Fibroblast of skin of right biceps (primary cell): Measurements from ENCODE around the gene EZR.

Experiments
- DNase-seq: peaks from one replicate; pipeline ENCODE4 v3.0.0-alpha.2; 2013

Gene EZR

DNA sequence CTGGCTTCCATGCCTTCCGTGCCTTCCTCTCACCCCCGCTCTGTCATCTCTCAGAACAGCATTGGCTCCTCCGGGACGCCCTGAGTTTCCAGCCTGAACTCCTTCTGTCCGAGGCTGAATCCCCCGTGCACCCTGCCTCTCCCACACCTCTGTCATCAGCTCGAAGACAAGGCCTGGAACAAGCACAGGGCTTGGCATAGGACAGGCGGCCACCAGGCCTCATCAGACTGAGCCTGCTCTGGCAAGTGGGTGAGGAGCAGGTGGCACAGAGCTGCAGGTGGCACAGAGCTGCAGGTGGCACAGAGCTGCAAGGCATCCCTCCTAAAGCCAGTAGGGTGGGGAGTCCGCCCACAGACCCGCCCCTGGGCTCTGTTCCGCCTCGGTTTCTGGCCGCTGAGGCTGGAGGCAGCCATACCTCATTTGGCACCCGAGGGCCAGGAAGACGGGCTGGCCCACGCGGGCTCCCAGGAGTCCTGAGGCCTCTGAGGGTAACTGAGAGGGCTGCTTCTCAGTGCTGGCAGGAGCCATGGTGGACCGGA lies 60.2 kb downstream of the EZR start:
- DNase-seq, result no peak

DNA sequence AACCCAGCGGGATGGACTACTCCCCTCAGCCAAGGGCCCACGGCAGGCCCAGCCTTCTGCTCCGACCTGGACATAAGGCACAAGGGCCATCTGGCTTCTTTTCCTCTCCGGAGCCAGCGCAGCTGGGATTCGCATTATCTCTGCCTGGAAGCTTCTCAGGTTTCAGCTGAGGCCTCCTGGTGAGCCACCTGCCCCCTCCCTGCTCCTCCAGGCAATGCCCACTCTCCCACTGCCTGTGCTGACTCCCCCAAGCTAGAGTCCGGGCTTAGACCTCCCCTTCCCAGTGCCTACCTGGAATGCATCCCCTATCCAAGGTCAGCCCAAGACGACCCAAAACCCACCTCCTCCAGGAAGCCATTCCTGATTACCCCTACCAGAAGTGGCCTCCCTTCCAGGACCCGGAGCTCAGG lies 60.7 kb downstream of the EZR start:
- no peak for DNase-seq

DNA sequence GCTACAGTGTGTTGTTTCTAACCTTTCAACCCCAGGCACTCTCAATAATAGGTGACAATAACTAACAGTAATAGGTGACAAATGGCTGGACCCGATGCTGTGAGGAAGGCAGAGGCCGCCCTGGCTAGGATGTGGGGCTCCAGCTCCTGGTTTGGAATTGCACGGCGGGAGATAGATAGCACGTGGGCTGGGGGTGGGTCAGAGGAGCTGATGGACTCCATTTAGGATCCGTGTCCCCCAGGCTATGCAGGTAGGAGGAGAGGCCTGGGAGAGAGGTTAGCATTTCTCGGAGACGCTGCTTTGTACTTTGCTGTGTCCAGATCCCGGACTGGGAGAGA lies 61.4 kb downstream of the EZR start:
- DNase-seq, result no peak

DNA sequence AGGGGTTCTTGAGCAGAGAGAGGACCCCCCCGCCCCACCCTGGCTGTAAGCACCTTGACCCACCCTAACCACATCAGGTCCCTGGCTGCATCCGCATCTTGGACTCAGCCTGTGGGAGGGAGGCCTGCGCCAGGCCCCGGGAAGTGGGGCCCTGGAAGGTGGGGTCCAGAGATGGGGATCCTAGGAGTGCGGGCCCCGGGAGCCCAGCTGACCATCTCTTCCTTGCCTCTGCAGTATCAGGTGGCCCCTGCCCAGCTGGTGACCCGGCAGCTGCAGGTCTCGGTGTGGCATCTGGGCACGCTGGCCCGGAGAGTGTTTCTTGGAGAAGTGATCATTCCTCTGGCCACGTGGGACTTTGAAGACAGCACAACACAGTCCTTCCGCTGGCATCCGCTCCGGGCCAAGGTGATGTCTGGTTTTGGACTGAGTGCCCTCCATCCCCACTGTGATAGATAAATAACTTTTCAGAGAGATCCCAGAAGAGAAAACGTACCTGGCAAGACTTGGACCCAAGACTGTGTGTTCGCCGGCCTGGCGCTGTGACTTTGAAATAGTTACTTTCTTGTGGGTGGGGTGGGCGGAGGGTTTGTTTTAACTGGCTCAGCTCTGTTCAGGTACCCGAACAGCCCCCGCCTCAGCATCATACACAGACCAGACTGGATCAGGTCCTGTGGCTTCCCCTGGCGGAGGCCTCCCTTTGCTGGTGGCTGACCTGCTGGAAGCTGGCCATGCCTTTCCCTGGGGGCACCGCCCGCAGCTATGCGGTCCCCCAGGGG lies 62.0 kb downstream of the EZR start:
- no peak for DNase-seq

DNA sequence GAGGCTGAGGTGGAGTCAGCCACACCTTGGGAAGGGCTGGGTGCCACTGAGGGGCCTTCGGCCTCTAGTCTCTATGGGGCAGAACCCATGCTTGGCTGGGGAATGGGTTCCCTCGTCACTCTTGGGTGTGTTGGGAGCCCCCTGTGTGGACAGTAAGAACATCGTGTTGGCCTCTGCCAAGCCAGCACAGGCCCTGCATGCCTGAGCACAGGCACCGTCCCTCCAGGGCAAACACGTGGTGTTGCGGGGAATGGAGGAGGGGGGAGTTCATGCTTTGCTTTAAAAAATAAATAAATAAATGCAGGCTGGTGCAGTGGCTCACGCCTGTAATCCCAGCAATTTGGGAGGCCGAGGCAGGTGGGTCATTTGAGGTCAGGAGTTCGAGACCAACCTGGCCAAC lies 63.0 kb downstream of the EZR start:
- no peak for DNase-seq

DNA sequence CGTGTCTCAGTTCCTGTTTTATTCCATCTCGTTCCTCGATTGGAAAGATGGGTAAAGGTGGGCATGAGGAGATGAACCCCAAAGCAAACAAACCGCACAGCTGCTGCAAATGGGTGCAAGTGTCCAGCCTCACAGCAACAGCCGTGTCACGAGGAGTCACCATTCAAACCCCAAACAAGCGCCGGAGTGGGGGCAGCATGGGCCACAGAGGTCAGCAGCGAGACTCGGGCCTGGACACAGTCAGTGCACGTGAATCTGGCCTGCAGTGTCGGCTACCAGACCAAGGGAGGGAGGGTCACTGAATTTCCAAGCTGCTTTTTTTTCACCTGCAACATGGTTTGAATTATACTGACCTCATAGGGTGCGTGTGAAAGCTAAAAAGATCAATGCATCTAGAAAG lies 63.5 kb downstream of the EZR start:
- no peak for DNase-seq

DNA sequence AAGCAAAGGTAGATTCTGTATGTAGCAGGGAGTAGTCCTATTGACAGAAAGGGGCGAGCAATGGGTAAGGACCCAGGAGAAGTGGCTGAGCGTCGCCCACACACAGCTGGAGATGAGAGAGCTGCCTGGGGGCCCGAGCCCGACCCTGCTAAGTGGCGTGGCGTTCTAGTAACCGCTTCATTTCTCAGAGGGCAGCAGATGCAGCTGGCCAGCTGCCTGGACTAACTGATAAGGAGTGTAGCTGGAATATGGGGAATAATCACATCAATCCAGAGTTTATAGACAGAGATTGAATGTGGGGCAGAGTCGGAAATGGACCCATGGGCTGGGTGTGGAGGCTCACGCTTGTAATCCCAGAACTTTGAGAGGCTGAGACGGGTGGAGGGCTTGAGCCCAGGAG lies 64.4 kb downstream of the EZR start:
- no peak for DNase-seq

DNA sequence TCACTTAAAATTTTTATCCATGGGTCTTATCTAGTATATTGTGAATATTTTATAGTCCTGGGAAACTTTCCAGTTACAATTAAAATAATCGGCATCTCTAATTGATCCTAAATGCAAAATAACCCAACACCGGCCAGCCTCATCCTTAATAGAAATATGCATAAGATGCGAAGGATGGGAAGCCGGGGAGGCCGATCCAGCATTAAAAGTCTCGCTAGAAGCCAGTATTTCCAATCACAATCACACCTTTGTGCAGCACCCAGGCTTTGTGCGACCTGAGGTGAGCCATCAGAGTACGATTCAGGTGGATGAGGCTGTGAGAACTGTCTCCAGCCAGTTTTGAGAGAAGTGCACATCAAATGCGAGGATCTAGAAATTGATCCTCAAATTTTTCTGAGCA lies 65.4 kb downstream of the EZR start:
- no peak for DNase-seq

DNA sequence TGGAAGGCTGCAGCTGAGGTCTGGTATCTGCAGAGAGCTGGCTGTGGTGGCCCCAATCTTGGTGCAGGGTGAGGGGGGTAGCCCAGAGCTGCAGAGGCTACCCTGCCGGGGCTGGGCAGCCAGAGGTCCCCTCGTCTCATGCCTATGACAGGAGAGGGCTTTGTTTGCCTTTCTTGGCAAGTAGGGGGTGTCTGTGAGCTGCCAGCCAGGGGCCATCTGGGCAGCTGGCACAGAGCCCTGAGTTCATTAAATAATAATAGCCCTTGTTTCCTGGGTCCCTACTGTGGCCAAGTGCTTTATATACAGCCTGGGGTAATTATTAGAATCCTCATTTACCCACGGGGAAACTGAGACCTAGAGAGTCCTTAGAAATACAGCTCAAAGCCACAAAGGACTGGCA lies 66.6 kb downstream of the EZR start:
- no peak for DNase-seq

DNA sequence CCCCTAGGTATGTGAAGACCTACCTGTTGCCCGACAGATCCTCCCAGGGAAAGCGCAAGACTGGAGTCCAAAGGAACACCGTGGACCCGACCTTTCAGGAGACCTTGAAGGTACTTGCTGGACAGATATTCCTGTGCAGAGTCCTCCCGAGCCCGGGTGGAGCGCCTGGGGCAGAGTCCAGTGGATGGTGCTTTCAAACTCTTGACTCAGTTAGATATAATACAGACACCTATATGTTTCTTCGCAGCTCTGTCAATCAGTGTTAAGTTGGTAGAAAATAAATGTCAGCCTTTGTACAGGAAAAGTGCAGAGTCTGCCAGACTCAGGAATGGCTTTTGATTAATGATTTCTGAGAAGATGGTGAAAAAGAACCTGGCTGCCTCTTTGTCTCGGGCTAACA lies 67.2 kb downstream of the EZR start:
- DNase-seq, result no peak

DNA sequence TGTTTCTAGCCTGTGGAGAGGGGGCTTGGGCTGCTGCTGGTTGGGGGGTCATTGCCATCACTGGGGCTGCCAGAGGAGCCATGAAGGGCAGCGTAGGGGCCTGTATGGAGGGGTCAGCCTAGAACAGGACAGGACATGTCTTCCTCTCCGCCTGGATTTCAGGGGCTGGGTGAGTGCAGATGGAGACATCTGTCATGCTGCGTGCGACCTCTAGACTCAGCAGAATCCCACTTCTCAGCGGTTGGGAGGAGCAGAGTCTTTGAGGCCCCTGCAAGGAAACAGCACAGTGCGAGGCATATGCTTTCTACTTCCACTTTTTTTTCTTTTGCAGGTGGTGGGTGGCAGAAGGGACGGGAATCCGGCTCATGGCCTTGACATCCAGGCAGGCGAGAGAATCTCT lies 67.9 kb downstream of the EZR start:
- no peak for DNase-seq

DNA sequence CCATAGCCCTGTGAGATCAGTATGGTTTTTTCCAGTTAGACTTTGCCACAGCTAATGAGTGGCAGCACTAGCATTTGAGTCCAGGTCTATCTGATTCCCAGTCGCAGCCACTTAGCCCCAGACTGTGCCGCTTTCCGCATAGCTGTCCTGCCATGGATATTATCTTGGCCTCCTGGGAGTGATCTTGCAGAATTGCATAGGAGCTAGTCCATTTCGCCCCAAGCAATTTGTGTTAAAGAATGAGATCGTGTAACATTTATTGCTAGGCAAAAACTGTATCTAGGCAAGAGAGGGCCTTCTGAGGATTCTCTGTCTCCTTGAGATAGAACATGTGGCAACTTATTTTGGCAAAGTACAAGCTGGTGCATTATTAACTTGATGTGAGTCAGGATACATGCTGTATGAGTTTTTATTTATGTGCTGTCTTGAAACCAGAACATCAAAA lies 74.2 kb downstream of the EZR start:
- DNase-seq, result no peak

DNA sequence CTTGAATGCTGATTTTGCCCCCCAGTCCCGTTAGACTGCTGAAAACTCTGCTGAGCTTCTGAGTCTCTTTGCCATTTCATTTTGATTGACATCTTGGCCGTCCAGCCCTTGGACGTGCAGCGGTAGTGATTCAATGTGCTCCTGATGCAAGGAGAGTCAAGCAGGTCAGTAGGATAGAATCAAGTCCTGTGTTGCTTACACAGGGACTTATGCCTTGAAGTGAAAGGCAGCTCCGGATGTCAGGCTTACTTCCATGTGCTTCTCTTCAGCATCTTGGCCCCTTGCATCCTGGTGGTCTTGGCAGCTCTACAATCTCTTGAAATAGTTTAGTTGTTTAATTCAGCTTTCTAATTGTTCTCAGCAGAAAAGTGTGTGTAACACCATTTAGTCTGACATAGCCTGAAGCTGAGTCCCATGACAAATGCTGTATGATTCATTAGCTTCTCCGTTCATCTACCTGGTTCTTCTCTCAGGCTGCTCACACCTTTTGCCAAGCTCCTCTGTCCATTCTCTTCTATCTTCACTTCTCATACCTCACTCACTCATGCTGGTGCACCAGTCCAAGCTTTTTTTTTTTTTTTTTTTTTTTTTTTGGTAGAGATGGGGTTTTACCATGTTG lies 76.0 kb downstream of the EZR start:
- DNase-seq, result no peak

DNA sequence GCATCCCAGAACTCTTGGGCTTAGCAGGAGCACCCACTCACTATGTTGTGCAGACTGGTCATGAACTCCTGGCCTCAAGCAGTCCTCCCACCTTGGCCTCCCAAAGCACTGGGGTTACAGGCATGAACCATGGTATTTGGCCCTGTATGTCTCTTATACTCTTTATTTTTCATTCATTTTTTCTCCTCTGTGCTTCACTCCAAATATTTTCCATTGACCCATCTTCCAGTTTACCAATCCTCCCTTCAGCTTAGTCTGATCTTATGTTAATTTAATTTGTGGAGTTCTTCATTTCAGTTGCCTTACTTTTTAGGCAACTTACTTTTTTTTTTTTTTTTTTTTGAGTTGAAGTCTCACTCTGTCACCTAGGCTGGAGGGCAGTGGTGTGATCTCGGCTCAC lies 79.5 kb downstream of the EZR start:
- no peak for DNase-seq

DNA sequence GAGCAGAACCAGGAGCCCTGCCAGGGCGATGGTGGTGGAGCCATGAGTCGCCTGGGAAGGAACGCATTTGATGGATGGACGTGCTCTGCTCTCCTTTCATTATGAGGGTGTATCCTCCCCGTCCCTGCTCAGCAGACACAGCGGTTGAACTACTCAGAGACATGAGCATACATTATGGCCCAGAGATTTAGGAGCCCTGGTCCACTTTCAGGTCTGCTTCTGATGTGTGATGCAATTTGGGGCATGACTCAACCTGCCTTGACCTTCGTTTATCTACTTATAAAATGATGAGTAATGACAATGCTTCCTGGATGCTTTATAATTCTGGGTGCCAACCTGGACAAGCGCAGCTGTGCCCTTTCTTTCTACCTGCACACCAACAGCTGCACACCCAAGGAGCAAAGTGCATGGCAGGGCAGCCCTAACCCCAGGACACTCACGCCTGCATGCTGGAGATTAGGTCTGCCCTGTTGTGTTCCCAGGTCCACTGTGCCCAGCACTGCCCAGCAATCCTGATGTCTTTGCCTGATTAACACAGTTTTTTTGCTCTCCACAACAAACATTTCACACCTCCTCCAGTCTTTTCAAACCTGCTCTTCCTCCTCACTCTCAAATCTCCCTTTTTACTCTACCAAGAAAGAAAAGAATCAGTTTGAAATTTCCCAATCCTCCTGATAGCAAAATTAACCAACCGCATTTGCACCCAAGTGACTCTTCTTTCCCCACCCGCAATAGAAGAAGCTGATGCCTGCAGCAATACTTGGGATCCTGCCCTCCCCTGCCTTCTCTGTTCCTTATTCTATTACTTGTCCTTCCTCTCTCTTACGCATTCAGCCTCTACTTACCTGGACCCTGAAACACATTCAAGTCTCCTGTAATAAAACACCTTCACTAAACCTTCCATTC lies 81.2 kb downstream of the EZR start:
- DNase-seq, result peak; percentile 41

DNA sequence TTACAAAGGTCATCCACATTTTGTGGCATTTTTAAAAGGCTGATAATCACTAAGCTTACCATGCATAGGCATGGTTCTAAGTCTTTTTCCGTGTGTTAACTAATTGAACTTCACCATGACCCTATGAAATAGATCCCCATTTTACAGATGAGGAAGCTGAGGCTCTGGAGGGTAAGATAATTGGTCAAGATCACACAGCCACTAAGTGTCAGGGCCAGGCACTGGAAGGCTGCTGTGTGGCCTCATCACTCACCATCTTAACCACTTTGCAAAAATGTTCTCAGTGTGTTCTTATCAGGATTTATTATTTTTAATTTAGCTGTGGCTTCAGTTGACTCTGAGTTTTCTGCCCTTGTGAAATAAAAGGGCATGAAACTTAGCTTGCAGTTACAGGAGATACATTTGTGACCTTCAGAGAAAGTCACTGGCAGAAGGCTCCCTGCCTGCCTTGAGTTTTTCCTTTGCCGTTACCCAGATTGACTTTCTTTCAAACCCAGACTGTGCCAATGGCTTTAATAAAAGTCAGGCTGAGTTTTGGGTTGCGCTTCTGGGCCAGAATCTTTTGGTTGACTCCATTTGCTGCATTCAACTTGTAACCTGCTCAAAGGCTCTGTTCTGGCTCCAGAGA lies 82.0 kb downstream of the EZR start:
- no peak for DNase-seq

DNA sequence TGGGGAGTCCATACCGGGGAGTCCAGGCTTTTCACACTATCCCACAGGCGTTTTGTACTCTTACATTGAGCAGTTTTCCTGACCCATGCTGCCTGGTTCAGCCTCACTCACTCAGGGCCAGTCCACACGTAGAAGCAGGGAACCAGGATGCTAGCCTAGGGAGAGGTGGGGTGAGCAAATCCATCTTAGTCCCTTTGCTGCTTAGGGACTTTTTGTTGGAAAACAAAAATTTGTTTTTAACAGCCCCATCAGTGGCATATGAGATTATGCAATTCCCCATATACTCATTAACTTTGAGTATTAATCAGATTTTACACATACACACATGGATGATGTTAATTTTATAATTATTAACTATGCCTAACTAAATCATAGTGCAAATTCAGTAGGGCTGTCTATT lies 84.2 kb downstream of the EZR start:
- DNase-seq, result no peak

DNA sequence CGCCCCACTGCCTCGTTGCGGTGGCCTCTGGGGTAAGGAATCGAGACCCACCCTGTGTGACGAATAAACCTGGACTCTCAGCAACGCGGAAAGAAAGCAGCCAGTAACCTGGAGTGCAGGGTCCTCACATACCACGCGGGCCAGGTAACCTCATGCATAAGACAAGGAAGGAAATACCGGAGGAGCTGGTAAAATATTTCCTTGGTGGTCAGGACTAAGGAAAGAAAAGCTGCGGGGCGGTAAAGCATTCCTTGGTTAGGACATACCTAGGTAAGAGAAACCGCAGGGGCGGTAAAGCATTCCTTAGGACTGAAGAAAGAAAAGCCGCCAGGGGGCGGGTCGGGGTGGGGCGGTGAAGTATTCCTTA lies 88.6 kb downstream of the EZR start:
- no peak for DNase-seq

DNA sequence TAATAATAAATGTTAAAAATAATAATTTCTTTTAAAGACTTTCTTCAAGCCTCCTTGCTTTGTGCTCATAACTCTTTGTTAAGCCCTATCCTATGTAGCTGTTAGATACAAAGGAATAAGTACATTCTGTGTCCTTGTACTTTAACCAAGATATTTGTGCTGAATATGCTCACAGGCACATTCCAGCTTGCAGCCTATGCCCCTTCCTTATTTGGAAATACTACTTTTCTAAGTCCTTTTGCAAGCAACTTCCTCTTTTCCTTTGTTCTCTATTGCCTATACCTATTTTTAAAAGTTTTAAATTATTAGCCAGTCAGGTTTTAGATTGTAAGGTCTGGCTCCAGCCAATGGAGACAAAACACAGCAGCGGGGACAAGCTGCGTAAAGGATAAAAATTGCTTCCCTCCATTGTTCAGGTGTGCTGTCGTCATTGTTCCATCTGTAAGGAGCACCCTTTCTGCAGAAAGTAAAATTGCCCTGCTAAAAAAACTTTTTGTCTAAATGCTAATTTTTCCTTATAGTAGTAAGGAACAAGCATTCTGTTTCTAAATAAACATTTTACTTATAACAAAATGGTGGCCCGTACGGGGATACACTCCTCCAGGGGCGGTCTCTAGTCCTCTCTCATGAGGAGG lies 89.1 kb downstream of the EZR start:
- no peak for DNase-seq

DNA sequence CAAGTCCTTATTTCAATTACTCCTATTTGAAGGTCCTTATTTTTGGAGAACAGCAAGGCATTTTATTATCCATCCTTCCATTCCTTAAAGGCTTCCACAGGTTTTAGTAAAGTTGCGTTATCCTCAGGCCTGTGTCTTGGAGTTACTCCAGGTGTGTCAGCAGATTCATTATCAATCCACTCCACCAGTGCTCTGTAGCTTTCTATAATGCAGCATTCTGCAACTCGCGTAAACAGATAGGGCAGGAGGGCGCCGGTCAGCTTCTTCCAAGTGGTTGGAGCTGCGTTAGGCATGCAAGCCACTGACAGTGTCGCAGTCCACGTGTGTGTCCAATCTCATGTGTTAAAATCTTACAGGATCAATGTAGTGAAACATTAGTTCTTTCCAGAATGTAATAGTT lies 93.5 kb downstream of the EZR start:
- DNase-seq, result no peak

DNA sequence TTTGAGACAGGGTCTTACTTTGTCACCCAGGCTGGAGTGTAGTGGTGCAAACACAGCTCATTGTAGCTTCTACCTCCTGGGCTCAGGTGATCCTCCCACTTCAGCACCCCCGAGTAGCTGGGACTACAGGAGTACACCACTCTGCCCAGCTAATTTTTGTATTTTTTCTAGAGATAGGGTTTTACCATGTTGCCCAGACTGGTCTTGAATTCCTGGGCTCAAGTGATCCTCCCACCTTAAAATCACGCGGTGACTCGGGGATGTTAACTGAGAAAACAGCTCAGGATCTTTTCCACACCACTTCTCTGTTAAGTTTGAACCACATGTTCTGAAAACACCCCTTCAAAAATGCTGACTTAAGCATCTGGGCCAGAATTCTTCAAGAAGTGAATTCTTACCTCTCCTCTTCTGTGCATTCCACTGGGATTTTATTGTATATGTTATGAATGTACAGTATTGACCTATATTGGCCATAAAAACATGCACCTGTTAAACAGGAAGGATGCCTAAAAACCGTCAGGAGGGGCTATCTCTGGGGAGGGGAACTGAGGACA lies 96.9 kb downstream of the EZR start:
- DNase-seq, result no peak

DNA sequence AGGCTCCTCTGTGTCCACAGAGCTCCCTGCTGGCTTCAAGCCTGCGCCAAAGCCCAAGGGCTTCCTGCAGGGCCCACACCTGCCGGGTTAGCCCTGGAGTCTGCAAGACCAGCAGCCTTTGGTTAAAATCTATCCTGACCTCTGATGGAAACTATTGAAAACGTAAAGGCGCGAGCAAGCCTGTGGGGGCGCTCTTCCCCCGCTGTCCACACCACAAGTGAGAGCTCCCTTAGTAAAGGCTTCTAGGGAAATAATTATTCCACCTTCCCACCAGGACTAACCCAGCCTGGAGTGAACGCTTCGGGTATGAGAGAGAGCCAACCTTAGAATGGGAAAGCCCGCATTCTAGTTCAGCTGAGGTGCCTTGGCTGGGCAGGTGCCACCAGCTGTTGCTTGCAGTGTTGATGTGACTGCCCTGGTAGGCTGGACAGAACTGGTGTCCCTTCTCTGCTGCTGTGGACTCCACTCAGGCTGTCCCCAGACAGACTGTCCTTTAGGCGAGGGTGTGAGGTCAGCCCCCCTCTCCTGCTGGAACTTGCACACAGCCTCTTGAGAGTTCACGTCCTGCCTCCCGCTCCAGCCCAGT lies 100.6 kb downstream of the EZR start:
- DNase-seq, result no peak
